ENCODE results near the gene PCGF3. TPM values are rescaled to one million over a fixed set of nuclear protein-coding genes. Genes with fewer than 3 reads are reported as not detected.

Gene PCGF3
- total RNA-seq, 4 donors from 2014 or later: 31.7 to 35.3 (median 34.7) TPM

GRCh38 chr4:738781-739280 is 33.2 kb downstream of the PCGF3 start:
- no peak overlapping the region for H3K27ac ChIP-seq (replicated peaks in 1 of 4)
- no peaks in the 10 kb centered on the region for H3K27me3 ChIP-seq
- H3K36me3 ChIP-seq: peaks cover 22 to 91% (median 78%) of the 10 kb centered on the region in 4 donors
- H3K4me1 ChIP-seq: peaks cover 0 to 6% (median 0%) of the 10 kb centered on the region in 4 donors
- no peak overlapping the region for H3K4me3 ChIP-seq
- no peaks in the 10 kb centered on the region for H3K9me3 ChIP-seq
- TF ChIP-seq POLR2A (IDR thresholded peaks at IDR 0.05; ENCODE audit: low read depth) (no peak), EP300 (IDR thresholded peaks at IDR 0.05) (no peak), POLR2AphosphoS5 (IDR thresholded peaks at IDR 0.05) (no peak)
- intact Hi-C loops (cut with DNase I): no loop called here
- 90% methylated on average over 16 of the region's 16 CpGs for WGBS
- no peak for DNase-seq (ENCODE audit: extremely low spot score)

GRCh38 chr4:739569-739968 is 33.9 kb downstream of the PCGF3 start:
- Histone ChIP-seq H3K9me3 (no peaks in the 10 kb centered on the region), H3K36me3 (peaks cover 16 to 91% (median 78%) of the 10 kb centered on the region in 4 donors), H3K4me3 (no peak overlapping the region), H3K4me1 (peaks cover 0 to 6% (median 0%) of the 10 kb centered on the region in 4 donors), H3K27ac (replicated peaks in 1 of 4) (no peak overlapping the region), H3K27me3 (no peaks in the 10 kb centered on the region)
- WGBS: 96% methylated on average over 22 of the region's 22 CpGs
- DNase-seq (ENCODE audit: extremely low spot score): no peak
- TF ChIP-seq EP300 (IDR thresholded peaks at IDR 0.05) (no peak), POLR2A (IDR thresholded peaks at IDR 0.05; ENCODE audit: low read depth) (no peak), CTCF (IDR thresholded peaks at IDR 0.05) (no peak), POLR2AphosphoS5 (IDR thresholded peaks at IDR 0.05) (no peak)
- intact Hi-C loops (cut with DNase I): no loop called here

DNA sequence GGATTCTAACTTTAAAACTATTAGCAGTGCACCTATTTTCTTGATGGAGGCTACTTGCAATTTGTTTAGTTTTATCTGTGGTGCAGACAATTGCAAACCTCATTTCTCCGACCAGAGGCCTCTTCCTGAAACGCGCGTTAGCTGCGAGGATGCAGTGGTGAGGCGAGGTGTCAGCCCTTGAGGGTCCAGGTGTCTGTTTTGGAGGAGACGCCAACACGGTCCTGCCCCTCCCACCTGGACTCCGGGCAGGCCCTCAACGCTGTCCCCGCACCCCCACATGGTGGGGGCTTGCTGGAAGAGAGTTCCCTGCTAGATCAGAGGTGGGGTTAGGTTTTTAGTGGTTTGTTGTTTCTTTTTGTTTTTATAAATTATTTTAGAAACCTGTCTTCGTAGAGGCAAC is 34.4 kb downstream of the PCGF3 start:
- 82% methylated on average over 12 of the region's 12 CpGs for WGBS
- Histone ChIP-seq H3K9me3 (no peaks in the 10 kb centered on the region), H3K4me1 (peaks cover 0 to 6% (median 0%) of the 10 kb centered on the region in 4 donors), H3K4me3 (no peak overlapping the region), H3K27ac (replicated peaks in 1 of 4) (no peak overlapping the region), H3K36me3 (peaks cover 12 to 87% (median 74%) of the 10 kb centered on the region in 4 donors), H3K27me3 (no peaks in the 10 kb centered on the region)
- intact Hi-C loops (cut with DNase I): no loop called here
- TF ChIP-seq POLR2AphosphoS5 (IDR thresholded peaks at IDR 0.05) (no peak), EP300 (IDR thresholded peaks at IDR 0.05) (no peak), CTCF (IDR thresholded peaks at IDR 0.05) (no peak)
- DNase-seq (ENCODE audit: extremely low spot score): no peak

- DNase-seq (ENCODE audit: extremely low spot score): no peak
- no peaks in the 10 kb centered on the region for H3K27me3 ChIP-seq
- peaks cover 0 to 6% (median 0%) of the 10 kb centered on the region in 4 donors for H3K4me1 ChIP-seq
- peaks cover 5 to 80% (median 66%) of the 10 kb centered on the region in 4 donors for H3K36me3 ChIP-seq
- no peaks in the 10 kb centered on the region for H3K9me3 ChIP-seq
- WGBS: 78% methylated on average over 18 of the region's 19 CpGs
- no peak overlapping the region for H3K4me3 ChIP-seq
- H3K27ac ChIP-seq (replicated peaks in 1 of 4): no peak overlapping the region
- TF ChIP-seq EP300 (IDR thresholded peaks at IDR 0.05) (no peak), CTCF (IDR thresholded peaks at IDR 0.05) (no peak), POLR2A (IDR thresholded peaks at IDR 0.05; ENCODE audit: low read depth) (no peak), POLR2AphosphoS5 (IDR thresholded peaks at IDR 0.05) (no peak)
- intact Hi-C loops (cut with DNase I): no loop called here
Observed at GRCh38 chr4:740656-741282, 35.1 kb downstream of the PCGF3 start.

DNA sequence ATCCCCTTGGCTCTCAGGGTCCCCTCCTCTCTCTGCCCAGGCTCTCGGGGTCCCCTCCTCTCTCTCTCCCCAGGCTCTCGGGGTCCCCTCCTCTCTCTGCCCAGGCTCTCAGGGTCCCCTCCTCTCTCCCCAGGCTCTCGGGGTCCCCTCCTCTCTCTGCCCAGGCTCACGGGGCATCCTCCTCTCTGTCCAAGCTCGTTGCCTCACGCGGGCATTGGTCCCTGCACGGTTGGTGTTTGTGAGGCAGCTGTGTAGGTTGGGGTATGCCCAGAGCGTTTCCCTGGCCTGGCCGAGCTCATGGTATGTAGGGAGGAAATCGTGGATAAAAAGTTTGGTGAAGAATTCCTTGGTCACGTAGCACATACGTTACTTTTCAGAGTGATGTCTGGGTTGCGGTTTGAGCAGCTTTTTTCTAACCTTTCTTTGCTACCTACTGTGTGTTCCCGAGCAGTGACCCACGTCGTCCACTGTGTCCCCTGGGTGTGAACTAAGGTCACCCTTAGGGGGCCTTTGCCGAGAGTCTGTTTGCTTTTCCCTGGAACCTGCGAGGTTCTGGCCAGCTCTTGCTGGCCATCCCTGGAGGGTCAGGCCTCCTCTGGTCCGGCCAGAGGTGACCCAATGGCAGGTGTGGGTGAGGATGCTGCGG is 36.6 kb downstream of the PCGF3 start:
- no peaks in the 10 kb centered on the region for H3K9me3 ChIP-seq
- no peaks in the 10 kb centered on the region for H3K27me3 ChIP-seq
- no peak for DNase-seq (ENCODE audit: extremely low spot score)
- no peak overlapping the region for H3K27ac ChIP-seq (replicated peaks in 1 of 4)
- H3K36me3 ChIP-seq: peaks cover 4 to 67% (median 54%) of the 10 kb centered on the region in 4 donors
- H3K4me1 ChIP-seq: peaks cover 0 to 6% (median 0%) of the 10 kb centered on the region in 4 donors
- intact Hi-C loops (cut with DNase I): no loop called here
- 81% methylated on average over 20 of the region's 21 CpGs for WGBS
- TF ChIP-seq EP300 (IDR thresholded peaks at IDR 0.05): no peak
- TF ChIP-seq POLR2AphosphoS5 (IDR thresholded peaks at IDR 0.05): no peak
- TF ChIP-seq CTCF (IDR thresholded peaks at IDR 0.05): no peak
- TF ChIP-seq POLR2A (IDR thresholded peaks at IDR 0.05; ENCODE audit: low read depth): no peak
- no peak overlapping the region for H3K4me3 ChIP-seq

Measured in esophagus muscularis mucosa (tissue), 4 donors.